IMR-90 (cell line): ENCODE data around the gene RHBDF2. TPM values are rescaled to one million over a fixed set of nuclear protein-coding genes. Genes with fewer than 3 reads are reported as not detected.

Source experiments
- ATAC-seq: fragments of 200-7000 bp; cut with Tn5 transposase; 2 replicates; pipeline ENCODE4 v1.9.1; 2020; ENCODE audit warnings: low read depth, mild to moderate bottlenecking, moderate library complexity
- BruUV-seq: library from RNA; stranded (reverse); fragments of 400-500 nt; replicated peaks from 2 replicates; lab custom pipeline; 2021; lab: Mats Ljungman, UMichigan
- CTCF ChIA-PET: fragments of 300-600 bp; formaldehyde crosslinking; extraction: SDS; loops from one replicate; lab custom pipeline; 2021; ENCODE audit warnings: antibody characterized with exemption; lab: Yijun Ruan, JAX
- POLR2A ChIA-PET: fragments of 300-600 bp; sonication (Branson Sonifier 250); formaldehyde crosslinking; loops from one replicate; lab custom pipeline; 2022; ENCODE audit warnings: antibody characterized with exemption; ENCODE audit not compliant: unreplicated experiment; lab: Charles Lee
- DNase-seq: peaks from one replicate; pipeline ENCODE4 v3.0.0; 2013
- H2AFZ ChIP-seq: replicated peaks from 2 replicates; pipeline ENCODE3; 2013; ENCODE audit warnings: low read length, mild to moderate bottlenecking; ENCODE audit not compliant: poor library complexity
- H2AK5ac ChIP-seq: 2 replicates; pipeline ENCODE4 v1.6.1; 2013; ENCODE audit warnings: low read depth, low read length, inconsistent platforms
- H2AK9ac ChIP-seq: replicated peaks from 2 replicates; pipeline ENCODE3; 2013; ENCODE audit warnings: mild to moderate bottlenecking, low read depth, low read length, moderate library complexity; ENCODE audit not compliant: poor library complexity
- H2BK120ac ChIP-seq: 2 replicates; pipeline ENCODE4 v1.6.1; 2013; ENCODE audit warnings: low read depth, low read length, inconsistent platforms
- H2BK15ac ChIP-seq: 3 replicates; pipeline ENCODE4 v1.6.1; 2013; ENCODE audit warnings: low read depth, low read length, inconsistent platforms
- H2BK20ac ChIP-seq: 2 replicates; pipeline ENCODE4 v1.6.1; 2013; ENCODE audit warnings: low read depth, mild to moderate bottlenecking, inconsistent platforms, low read length, moderate library complexity
- H2BK5ac ChIP-seq: 2 replicates; pipeline ENCODE4 v1.6.1; 2013; ENCODE audit warnings: mild to moderate bottlenecking, low read depth, low read length, inconsistent platforms; ENCODE audit not compliant: poor library complexity, severe bottlenecking
- H3K14ac ChIP-seq: replicated peaks from 2 replicates; pipeline ENCODE4 v1.6.1; 2013; ENCODE audit warnings: low read depth, low read length, inconsistent platforms
- H3K18ac ChIP-seq: 2 replicates; pipeline ENCODE4 v1.6.1; 2013; ENCODE audit warnings: low read depth, low read length, control low read depth
- H3K23ac ChIP-seq: 2 replicates; pipeline ENCODE4 v1.6.1; 2013; ENCODE audit warnings: low read depth, low read length, inconsistent platforms
- H3K27ac ChIP-seq: 2 replicates; pipeline ENCODE4 v1.5.1; 2013; ENCODE audit warnings: mild to moderate bottlenecking, control low read depth, low read length; ENCODE audit not compliant: insufficient read depth
- H3K27me3 ChIP-seq: 2 replicates; pipeline ENCODE4 v1.6.1; 2013; ENCODE audit warnings: low read length; ENCODE audit not compliant: control insufficient read depth, insufficient read depth
- H3K36me3 ChIP-seq: 2 replicates; pipeline ENCODE4 v1.6.1; 2013; ENCODE audit warnings: low read length, mixed read lengths; ENCODE audit not compliant: control insufficient read depth, insufficient read depth
- H3K4ac ChIP-seq: 2 replicates; pipeline ENCODE4 v1.6.1; 2013; ENCODE audit warnings: low read depth, low read length, inconsistent platforms
- H3K4me1 ChIP-seq: 2 replicates; pipeline ENCODE4 v1.6.1; 2013; ENCODE audit warnings: low read length, mixed read lengths; ENCODE audit not compliant: control insufficient read depth, insufficient read depth
- H3K4me2 ChIP-seq: 2 replicates; pipeline ENCODE4 v1.6.1; 2013; ENCODE audit warnings: low read depth, mild to moderate bottlenecking, control low read depth, low read length, moderate library complexity
- H3K4me3 ChIP-seq: 2 replicates; pipeline ENCODE4 v1.5.1; 2013; ENCODE audit warnings: low read depth, mild to moderate bottlenecking, control low read depth, low read length, moderate library complexity; ENCODE audit not compliant: insufficient read depth
- H3K56ac ChIP-seq: 2 replicates; pipeline ENCODE4 v1.6.1; 2013; ENCODE audit warnings: low read length, inconsistent platforms; ENCODE audit not compliant: insufficient read depth; ENCODE audit errors: extremely low read depth
- H3K79me1 ChIP-seq, 2 experiments: 2 replicates each; pipeline ENCODE4 v1.6.1; 2013; ENCODE audit warnings: low read length in 2 of 2, inconsistent platforms in 1 of 2, low read depth in 1 of 2
- H3K9ac ChIP-seq: 2 replicates; pipeline ENCODE4 v1.6.1; 2013; ENCODE audit warnings: low read depth, low read length, control low read depth
- H3K9me1 ChIP-seq: 2 replicates; pipeline ENCODE4 v1.6.1; 2013; ENCODE audit warnings: low read length, inconsistent platforms; ENCODE audit not compliant: insufficient read depth
- H3K9me3 ChIP-seq: 2 replicates; pipeline ENCODE4 v1.6.1; 2013; ENCODE audit warnings: low read length; ENCODE audit not compliant: control insufficient read depth, insufficient read depth
- H4K20me1 ChIP-seq: 2 replicates; pipeline ENCODE4 v1.6.1; 2013; ENCODE audit warnings: low read length, inconsistent platforms; ENCODE audit not compliant: insufficient read depth
- H4K5ac ChIP-seq: 2 replicates; pipeline ENCODE4 v1.6.1; 2013; ENCODE audit warnings: mild to moderate bottlenecking, low read depth, low read length, control low read depth
- H4K8ac ChIP-seq, 2 experiments: 2 replicates each; pipeline ENCODE4 v1.6.1; 2013; ENCODE audit warnings: low read depth in 2 of 2, low read length in 2 of 2, control low read depth in 1 of 2, inconsistent platforms in 1 of 2
- H4K91ac ChIP-seq: 2 replicates; pipeline ENCODE4 v1.6.1; 2013; ENCODE audit warnings: low read depth, low read length, inconsistent platforms; ENCODE audit not compliant: insufficient read depth
- BHLHE40 ChIP-seq: fragments of 150-350 bp; IDR thresholded peaks from 2 replicates; pipeline ENCODE4 v1.6.1; 2016; ENCODE audit warnings: mild to moderate bottlenecking, low read depth, low read length
- RAD21 ChIP-seq: IDR thresholded peaks from 2 replicates; pipeline ENCODE4 v1.6.1; 2012; ENCODE audit warnings: low read length, improper control_type of control experiment
- WGBS, 2 experiments: methylation state at CpG; one replicate each; pipeline versions ENCODE4 v1.1.5 to v1.1.7; 2013; ENCODE audit warnings: missing lambda C conversion rate in 2 of 2; ENCODE audit not compliant: insufficient read length in 1 of 2; ENCODE audit errors: extremely low coverage in 2 of 2; 5-methylcytosine and 5-hydroxymethylcytosine counted together
- dilution Hi-C: fragments of 300-500 bp; cut with HindIII; formaldehyde crosslinking; loops from one replicate; pipeline ENCODE4 v1.14.3; 2018; ENCODE audit warnings: low sequenced_read_pairs; ENCODE audit not compliant: unreplicated experiment
- in situ Hi-C: fragments of 300-500 bp; cut with MboI; formaldehyde crosslinking; loops from 3 replicates; pipeline ENCODE4 v1.14.3; 2019; ENCODE audit warnings: low sequenced_read_pairs, inconsistent platforms, mixed read lengths
- intact Hi-C: fragments of 100-400 bp; cut with micrococcal nuclease; formaldehyde crosslinking; loops from 2 replicates; pipeline ENCODE4 v1.10.0; 2022
- polyA plus RNA-seq, 3 experiments: library from polyadenylated mRNA; depleted of rRNA; stranded (reverse); fragments of >200 nt; gene quantifications; 2 replicates each; pipeline ENCODE4 v1.2.3, GENCODE V29; 2012; ENCODE audit warnings: low replicate concordance in 1 of 3
- total RNA-seq: library from RNA; depleted of rRNA; stranded (reverse); fragments of >200 nt; gene quantifications from 2 replicates; pipeline ENCODE4 v1.2.3, GENCODE V29; 2012

The RHBDF2 gene
- total and polyA plus RNA-seq, 2 of the 4 experiments (the other 2 are of a cell fraction), result 1.3 to 8.3 TPM

DNA sequence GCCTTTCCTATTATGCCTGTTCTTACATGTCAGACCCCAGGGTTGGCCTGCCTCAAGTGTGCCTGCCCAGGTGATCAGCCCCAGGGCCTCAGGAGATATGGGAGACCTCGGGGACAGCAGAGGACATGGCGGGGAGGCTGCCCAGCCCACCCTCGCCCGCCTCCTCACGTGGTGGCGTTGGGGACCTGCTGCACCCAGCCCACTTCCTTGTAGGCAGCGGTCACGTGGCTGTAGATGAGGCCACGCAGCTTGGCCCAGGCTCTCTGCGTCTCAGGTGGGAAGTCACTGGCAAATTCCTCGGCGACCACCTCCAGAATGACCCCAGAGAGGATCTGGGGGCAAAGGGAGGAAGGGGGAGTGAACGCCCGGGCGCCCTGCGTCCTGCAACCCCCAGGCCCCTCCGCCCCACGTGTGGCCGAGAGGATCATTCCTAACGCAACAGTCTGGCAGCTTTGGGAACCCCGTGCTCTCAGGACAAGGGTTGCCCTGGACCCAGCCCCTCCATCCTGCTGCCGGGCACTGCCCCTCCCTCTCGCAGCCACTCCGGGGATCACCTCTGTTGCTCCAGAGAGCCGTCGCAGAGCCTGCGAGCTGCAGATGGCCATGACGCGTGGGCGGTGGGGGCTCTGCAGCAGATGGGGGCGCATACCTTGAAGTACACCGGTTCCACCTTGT lies 29.7 kb upstream of the RHBDF2 start:
- Histone ChIP-seq H4K5ac (peak overlapping the region; percentile 98), H2AK5ac (peak overlapping the region; percentile 92), H3K36me3 (peaks cover 7% of the 10 kb centered on the region; the same call in 1 of the 2 replicates), H3K27ac (peak overlapping the region; percentile 89), H3K4ac (peak overlapping the region; percentile 99), H3K9me3 (no peaks in the 10 kb centered on the region), H2BK20ac (peak overlapping the region; percentile 95), H2BK5ac (peak overlapping the region; percentile 91), H2BK15ac (peak overlapping the region; percentile 94; the same call in 2 of the 3 replicates), H2AK9ac (peak overlapping the region; percentile 97), H3K56ac (peak overlapping the region; percentile 91; the same call in 1 of the 2 replicates), H3K4me2 (no peak overlapping the region), H3K9me1 (peaks cover 25% of the 10 kb centered on the region), H2BK120ac (peak overlapping the region; percentile 97), H3K23ac (peak overlapping the region; percentile 99), H3K9ac (peak overlapping the region; percentile 48; the same call in 1 of the 2 replicates), H3K4me3 (no peak overlapping the region), H3K18ac (peak overlapping the region; percentile 91), H3K14ac (peak overlapping the region; percentile 94), H4K91ac (peak overlapping the region; percentile 99), H4K8ac (peak overlapping the region; percentile 88 to 100), H3K27me3 (no peaks in the 10 kb centered on the region), H2AFZ (peak overlapping the region; percentile 97), H3K4me1 (peaks cover 40% of the 10 kb centered on the region), H4K20me1 (0 out of 2 replicates have a peak, but pooled peaks cover 2% of the 10 kb centered on the region), H3K79me1 (peaks cover 0 to 23% of the 10 kb centered on the region in 2 experiments; a peak in 1 of 4 replicates)
- no peak for DNase-seq
- intact Hi-C loops, result loop anchor here (10.0 kb wide), 1 partner anchor 534 kb away; no protein-coding TSS in a partner anchor
- TF ChIP-seq RAD21 (no peak), BHLHE40 (no peak)
- dilution Hi-C loops, result no loop called here
- ChIA-PET CTCF (interaction anchor here (1.5 kb wide), 1 partner anchor 27 kb away, joined by 3 read pairs; no protein-coding TSS in a partner anchor), POLR2A (interaction anchor here (1.1 kb wide), 1 partner anchor 13 kb away, joined by 3 read pairs; no protein-coding TSS in a partner anchor)
- 86% methylated on average over 20 of the region's 32 CpGs; no CpG with 5 or more reads in 1 of the 2 experiments for WGBS, 2 experiments
- in situ Hi-C loops, result no loop called here
- no peak for ATAC-seq
- no TSS peak for BruUV-seq
